HEK293T (cell line): ENCODE measurements around the gene EIF3F.

Experiments used
- ARNT ChIP-seq: fragments of 450-650 bp; IDR thresholded peaks from 2 replicates; pipeline ENCODE4 v1.6.1; 2017; ENCODE audit warnings: mild to moderate bottlenecking
- ELF4 ChIP-seq: fragments of 450-650 bp; IDR thresholded peaks from 2 replicates; pipeline ENCODE4 v1.6.1; 2017; ENCODE audit warnings: antibody characterized with exemption
- SUZ12 ChIP-seq: fragments of 450-650 bp; IDR thresholded peaks from 2 replicates; pipeline ENCODE4 v1.6.1; 2016; ENCODE audit warnings: mild to moderate bottlenecking
- TARDBP ChIP-seq: fragments of 450-650 bp; IDR thresholded peaks from 2 replicates; pipeline ENCODE4 v1.6.1; 2016

DNA sequence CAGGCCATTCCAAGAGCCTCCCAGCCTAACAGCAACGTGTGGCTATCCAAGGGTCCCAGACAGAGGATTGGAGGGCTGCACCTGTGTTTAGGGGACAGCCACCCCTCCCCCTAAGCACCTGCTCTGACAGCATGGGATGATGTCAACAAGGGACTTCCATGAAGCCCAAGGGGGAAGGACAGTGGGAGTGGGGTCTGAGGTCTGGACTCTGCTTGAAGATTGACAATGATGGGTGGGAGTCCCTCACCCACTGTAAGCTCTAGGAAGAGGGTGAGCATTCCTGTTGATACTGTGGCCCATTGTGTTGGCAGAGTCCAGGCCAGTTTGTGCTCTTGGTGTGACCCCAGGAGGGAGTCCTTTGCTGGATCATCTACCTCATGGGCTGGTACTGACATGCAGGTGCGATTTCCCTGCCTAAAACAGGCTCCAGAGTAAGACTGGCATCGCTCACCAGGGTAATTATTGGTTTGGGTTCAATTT, 47.0 kb downstream of the EIF3F start:
- no peak for TF ChIP-seq ELF4
- no peak for TF ChIP-seq TARDBP
- TF ChIP-seq SUZ12 = no peak
- TF ChIP-seq ARNT = no peak
